Inflammatory macrophage (primary cell): ENCODE measurements around the gene DNAJB13.

ENCODE experiments used
- DNase-seq, 2 donors: peaks; one replicate each; pipeline ENCODE4 v3.0.0-alpha.2; 2020 to 2022

DNAJB13 gene

DNA sequence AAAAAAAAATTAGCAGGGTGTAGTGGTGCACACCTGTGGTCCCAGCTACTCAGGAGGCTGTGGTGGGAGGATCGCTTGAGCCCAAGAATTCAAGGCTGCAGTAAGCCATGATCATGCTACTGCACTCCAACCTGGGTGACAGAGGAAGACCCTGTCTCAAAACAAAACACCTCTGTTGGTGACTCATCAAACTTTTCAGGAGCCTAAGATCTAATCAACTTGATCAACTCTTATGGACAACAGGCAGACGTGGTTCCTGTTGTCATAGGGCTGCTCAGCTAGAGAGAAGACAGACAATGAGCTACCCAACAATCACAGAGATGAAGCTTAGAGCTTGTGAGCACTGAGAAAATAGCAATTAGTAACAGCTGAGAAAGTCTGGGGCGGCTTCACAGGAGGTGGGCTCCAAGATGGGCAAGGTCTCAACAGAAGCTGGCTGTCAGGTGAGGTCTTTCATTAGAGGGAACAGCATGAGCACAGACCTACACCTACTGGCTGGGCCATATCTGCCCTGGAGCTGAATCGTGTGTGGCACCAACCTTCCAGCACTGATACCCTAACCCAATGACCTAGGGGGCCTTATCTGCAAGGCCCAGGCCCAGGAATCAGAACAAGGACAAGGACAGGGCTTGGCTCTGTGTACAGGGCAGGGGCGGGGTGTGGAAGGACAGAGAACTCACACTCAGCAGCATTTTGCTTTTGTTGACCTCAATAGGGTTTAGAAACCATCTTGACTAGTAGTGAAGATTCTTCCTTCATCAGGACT is 65.3 kb downstream of the DNAJB13 start:
- DNase-seq = no peak

DNA sequence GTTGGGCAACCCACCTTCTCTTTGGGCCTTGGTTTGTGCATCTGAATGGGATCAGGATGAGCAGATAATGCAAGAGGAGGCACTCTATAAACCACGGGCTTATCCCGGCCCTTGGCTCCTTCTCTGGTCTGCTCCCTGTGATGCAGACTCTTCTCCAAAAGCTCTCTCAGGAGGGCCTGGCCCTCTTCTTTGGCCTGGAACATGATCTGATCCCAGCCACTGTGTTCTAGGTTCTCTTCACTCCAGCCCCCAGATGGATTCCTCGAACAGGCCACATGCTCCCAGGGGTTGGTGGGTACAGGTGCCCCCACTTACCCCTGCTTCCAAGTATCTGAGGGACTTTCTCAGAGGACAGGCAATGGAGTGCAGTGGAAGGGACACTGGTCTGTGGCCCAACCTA is 66.8 kb downstream of the DNAJB13 start:
- DNase-seq = no peak

GRCh38 chr11:74018331-74019005 is 67.6 kb downstream of the DNAJB13 start:
- peak; percentile 95 to 97 for DNase-seq

- peak; percentile 36 to 47 for DNase-seq
Observed at GRCh38 chr11:74019104-74019738, 68.4 kb downstream of the DNAJB13 start.

DNA sequence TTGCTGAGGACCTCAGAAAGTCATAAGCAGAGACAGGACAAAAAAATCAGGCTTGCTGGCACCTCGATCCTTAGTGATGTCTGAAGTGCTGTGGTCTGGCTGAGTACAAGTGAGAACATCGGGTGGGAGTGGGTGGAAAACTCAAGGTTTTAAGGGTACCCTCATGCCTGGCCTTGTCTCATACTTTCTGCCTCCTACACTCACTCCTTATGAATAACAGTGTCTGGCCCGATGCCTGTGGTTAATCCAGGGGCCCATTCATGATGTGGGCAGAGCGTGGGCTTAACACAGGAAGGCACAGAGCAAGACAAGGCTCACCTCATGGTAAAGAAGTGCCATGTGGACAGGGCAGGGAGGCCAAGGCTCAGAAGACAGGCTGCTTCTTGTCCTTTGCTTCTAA is 69.0 kb downstream of the DNAJB13 start:
- peak; percentile 76 to 90 for DNase-seq
